ENCODE measurements around the gene TMEM132D. TPM values are rescaled to one million over a fixed set of nuclear protein-coding genes. Genes with fewer than 3 reads are reported as not detected.

TMEM132D gene
- total and polyA plus RNA-seq, 2 donors from 2014 or later: 0.13 TPM; not detected in 1

GRCh38 chr12:129893691-129894090 is 10.1 kb downstream of the TMEM132D start:
- intact Hi-C loops (cut with DNase I): no loop called here
- no peak overlapping the region for H3K4me3 ChIP-seq (ENCODE audit: low read length in 3 of 3)
- no peak overlapping the region for H3K27ac ChIP-seq (ENCODE audit: low read depth in 2 of 2, low read length in 2 of 2)
- H3K27me3 ChIP-seq (ENCODE audit: control insufficient read depth, insufficient read depth, low read length): no peaks in the 10 kb centered on the region
- H3K4me1 ChIP-seq (ENCODE audit: control insufficient read depth in 2 of 3, insufficient read depth in 2 of 3, low read depth in 1 of 3, low read length in 3 of 3): no peaks in the 10 kb centered on the region
- TF ChIP-seq CTCF (IDR thresholded peaks at IDR 0.05; ENCODE audit: borderline replicate concordance, extremely low read depth, insufficient read depth): no peak
- FAIRE-seq (no peak), DNase-seq (no peak)
- no peaks in the 10 kb centered on the region for H3K9me3 ChIP-seq (ENCODE audit: control insufficient read depth in 2 of 3, insufficient read depth in 1 of 3, low read length in 3 of 3)
- H3K36me3 ChIP-seq (ENCODE audit: control insufficient read depth in 2 of 3, insufficient read depth in 3 of 3, low read length in 3 of 3): no peaks in the 10 kb centered on the region
- H3K9ac ChIP-seq (ENCODE audit: low read length in 3 of 3): no peak overlapping the region

GRCh38 chr12:129887101-129887500 is 16.7 kb downstream of the TMEM132D start:
- no peak for TF ChIP-seq CTCF (IDR thresholded peaks at IDR 0.05; ENCODE audit: borderline replicate concordance, extremely low read depth, insufficient read depth)
- no peaks in the 10 kb centered on the region for H3K4me1 ChIP-seq (ENCODE audit: control insufficient read depth in 2 of 3, insufficient read depth in 2 of 3, low read depth in 1 of 3, low read length in 3 of 3)
- H3K9me3 ChIP-seq (ENCODE audit: control insufficient read depth in 2 of 3, insufficient read depth in 1 of 3, low read length in 3 of 3): no peaks in the 10 kb centered on the region
- no peaks in the 10 kb centered on the region for H3K36me3 ChIP-seq (ENCODE audit: control insufficient read depth in 2 of 3, insufficient read depth in 3 of 3, low read length in 3 of 3)
- intact Hi-C loops (cut with DNase I): no loop called here
- H3K9ac ChIP-seq (ENCODE audit: low read length in 3 of 3): no peak overlapping the region
- no peaks in the 10 kb centered on the region for H3K27me3 ChIP-seq (ENCODE audit: control insufficient read depth, insufficient read depth, low read length)
- peak in 4 of 5 donors; percentile 63 to 72 (median 65) for DNase-seq
- H3K27ac ChIP-seq (ENCODE audit: low read depth in 2 of 2, low read length in 2 of 2): no peak overlapping the region
- no peak for FAIRE-seq
- no peak overlapping the region for H3K4me3 ChIP-seq (ENCODE audit: low read length in 3 of 3)

GRCh38 chr12:129886541-129886940 is 17.3 kb downstream of the TMEM132D start:
- Histone ChIP-seq H3K9me3 (ENCODE audit: control insufficient read depth in 2 of 3, insufficient read depth in 1 of 3, low read length in 3 of 3) (no peaks in the 10 kb centered on the region), H3K27me3 (ENCODE audit: control insufficient read depth, insufficient read depth, low read length) (no peaks in the 10 kb centered on the region), H3K9ac (ENCODE audit: low read length in 3 of 3) (no peak overlapping the region), H3K4me1 (ENCODE audit: control insufficient read depth in 2 of 3, insufficient read depth in 2 of 3, low read depth in 1 of 3, low read length in 3 of 3) (no peaks in the 10 kb centered on the region), H3K27ac (ENCODE audit: low read depth in 2 of 2, low read length in 2 of 2) (no peak overlapping the region), H3K36me3 (ENCODE audit: control insufficient read depth in 2 of 3, insufficient read depth in 3 of 3, low read length in 3 of 3) (no peaks in the 10 kb centered on the region), H3K4me3 (ENCODE audit: low read length in 3 of 3) (no peak overlapping the region)
- intact Hi-C loops (cut with DNase I): no loop called here
- no peak for TF ChIP-seq CTCF (IDR thresholded peaks at IDR 0.05; ENCODE audit: borderline replicate concordance, extremely low read depth, insufficient read depth)
- FAIRE-seq (no peak), DNase-seq (no peak)

GRCh38 chr12:129885287-129885686 is 18.5 kb downstream of the TMEM132D start:
- no peak overlapping the region for H3K4me3 ChIP-seq (ENCODE audit: low read length in 3 of 3)
- H3K36me3 ChIP-seq (ENCODE audit: control insufficient read depth in 2 of 3, insufficient read depth in 3 of 3, low read length in 3 of 3): no peaks in the 10 kb centered on the region
- intact Hi-C loops (cut with DNase I): no loop called here
- DNase-seq: no peak
- H3K9ac ChIP-seq (ENCODE audit: low read length in 3 of 3): no peak overlapping the region
- H3K27ac ChIP-seq (ENCODE audit: low read depth in 2 of 2, low read length in 2 of 2): no peak overlapping the region
- H3K9me3 ChIP-seq (ENCODE audit: control insufficient read depth in 2 of 3, insufficient read depth in 1 of 3, low read length in 3 of 3): no peaks in the 10 kb centered on the region
- TF ChIP-seq CTCF (IDR thresholded peaks at IDR 0.05; ENCODE audit: borderline replicate concordance, extremely low read depth, insufficient read depth): no peak
- no peaks in the 10 kb centered on the region for H3K4me1 ChIP-seq (ENCODE audit: control insufficient read depth in 2 of 3, insufficient read depth in 2 of 3, low read depth in 1 of 3, low read length in 3 of 3)
- no peaks in the 10 kb centered on the region for H3K27me3 ChIP-seq (ENCODE audit: control insufficient read depth, insufficient read depth, low read length)
- no peak for FAIRE-seq

Data from kidney (tissue), 14 donors.